Stimulated activated CD4-positive, alpha-beta T cell treated with anti-CD3 and anti-CD28 coated beads, Interleukin-15, amount 100 ng/mL, for 48 hours (primary cell): ENCODE measurements around the gene PRR29.

Experiments
- DNase-seq, 2 donors: peaks; one replicate each; pipeline ENCODE4 v3.0.0-alpha.2; 2020; ENCODE audit warnings: low read depth in 2 of 2

Gene PRR29

GRCh38 chr17:64042700-64043485 lies 44.7 kb downstream of the PRR29 start:
- no peak for DNase-seq

- no peak for DNase-seq
These were observed 47.0 kb downstream of the PRR29 start for GRCh38 chr17:64045176-64045575.

- DNase-seq = no peak
These were observed 50.7 kb downstream of the PRR29 start for GRCh38 chr17:64048805-64049204.

GRCh38 chr17:64051153-64051552 lies 53.0 kb downstream of the PRR29 start:
- DNase-seq = no peak

GRCh38 chr17:64053101-64053500 lies 55.0 kb downstream of the PRR29 start:
- no peak for DNase-seq
